Stimulated activated CD8-positive, alpha-beta memory T cell treated with anti-CD3 and anti-CD28 coated beads, Interleukin-15, amount 100 ng/mL, for 4 hours (primary cell): ENCODE results near the gene UBE2S.
"Not testable (repeated sequence)": the region's sequence is repeated elsewhere in the genome, so short reads cannot be mapped to it uniquely, and the experiment has no call there.

Experiments
- DNase-seq, 2 donors: peaks; one replicate each; pipeline ENCODE4 v3.0.0-alpha.2; 2020; ENCODE audit warnings: low read depth in 2 of 2

The UBE2S gene

DNA sequence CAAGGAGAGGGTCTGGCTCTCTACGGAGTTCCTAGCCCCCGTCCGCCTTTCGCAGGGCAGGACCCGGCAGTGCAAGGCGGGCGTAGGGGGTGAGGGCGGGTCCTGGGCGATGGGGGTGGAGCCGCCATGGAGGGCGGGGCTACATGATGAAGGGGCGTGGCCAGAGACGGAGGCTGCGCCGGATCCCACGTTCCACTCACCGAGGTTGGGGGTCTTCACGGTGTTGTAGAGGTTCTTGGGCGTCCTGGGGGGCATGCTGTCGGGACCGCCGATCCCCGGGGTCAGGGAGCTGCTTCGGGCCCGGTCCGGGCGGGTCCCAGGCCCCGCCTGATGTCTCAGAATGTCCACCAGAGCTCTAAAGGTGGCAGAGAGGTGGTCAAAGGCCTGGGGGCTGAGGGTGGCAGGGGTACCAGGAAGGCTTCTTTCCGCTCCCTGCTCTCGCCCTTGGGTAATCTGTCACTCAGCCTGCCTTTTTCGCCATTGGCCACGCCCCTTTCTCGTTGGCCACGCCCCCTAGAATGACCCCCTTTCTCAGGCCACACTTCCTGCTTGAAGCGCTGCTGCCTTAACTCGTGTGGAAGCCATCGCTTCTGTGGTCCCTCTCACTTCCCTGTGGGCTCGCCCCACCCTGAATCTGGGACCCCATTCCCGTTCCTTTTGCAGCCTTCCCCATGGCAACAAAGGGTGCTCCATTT is 33.0 kb upstream of the UBE2S start:
- no peak for DNase-seq

DNA sequence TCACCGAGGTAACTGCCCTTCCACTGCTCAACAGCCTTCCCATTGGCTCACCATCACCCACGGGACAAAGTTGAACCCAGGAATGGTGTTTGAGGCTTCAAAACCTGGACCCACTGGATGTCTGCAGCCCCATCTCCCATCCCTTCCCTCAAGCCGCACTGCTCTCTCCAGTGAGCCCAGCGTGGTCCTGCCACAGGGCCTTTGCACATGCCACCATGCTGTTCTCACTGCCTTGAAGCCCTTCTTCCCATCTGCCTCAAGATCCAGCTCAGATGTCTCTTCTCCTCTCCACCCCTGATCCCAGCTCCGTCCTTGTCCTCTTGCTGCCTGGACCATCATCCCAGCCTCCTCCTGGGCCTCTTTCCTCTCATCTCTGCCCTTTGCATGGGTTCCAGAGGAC is 31.5 kb upstream of the UBE2S start:
- DNase-seq, result no peak

DNA sequence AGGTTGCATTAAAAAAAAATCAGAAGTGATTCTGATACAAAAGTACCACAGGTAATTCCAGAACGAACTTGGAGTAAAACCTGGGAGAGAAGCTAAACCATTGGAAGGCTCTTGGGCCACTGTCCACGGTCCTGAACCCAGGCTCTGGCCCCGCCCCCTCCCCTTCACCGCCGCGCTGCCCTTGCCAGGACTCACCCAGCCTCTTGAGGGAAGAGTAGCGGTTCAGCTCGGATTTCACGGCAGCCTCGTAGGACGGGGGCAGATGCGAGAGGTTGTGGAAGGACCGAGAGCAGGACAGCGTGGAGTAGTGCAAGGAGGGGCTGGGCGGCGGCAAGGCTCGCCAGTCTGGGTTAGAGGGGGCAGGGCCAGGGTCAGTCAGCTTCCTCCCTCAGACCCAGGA is 29.8 kb upstream of the UBE2S start:
- no peak for DNase-seq

DNA sequence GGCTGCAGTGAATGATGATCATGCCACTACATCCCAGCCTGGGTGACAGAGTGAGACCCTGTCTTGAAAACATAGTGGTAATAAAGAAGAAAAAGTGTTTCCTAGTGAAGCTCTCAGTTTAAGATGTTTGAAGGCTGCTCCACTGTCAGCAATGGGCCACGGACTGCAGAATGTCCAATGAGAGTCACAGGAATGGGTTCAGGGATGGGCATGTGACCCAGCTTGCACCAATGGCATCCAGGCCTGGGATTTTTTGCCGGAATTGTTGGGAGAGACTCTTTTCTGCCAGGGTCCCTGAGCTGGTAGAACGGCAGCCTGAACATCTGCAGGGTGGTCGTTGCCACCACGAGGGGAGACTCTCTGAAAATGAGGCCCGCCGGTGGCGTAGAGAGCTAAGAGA is 29.3 kb upstream of the UBE2S start:
- DNase-seq, result no peak

DNA sequence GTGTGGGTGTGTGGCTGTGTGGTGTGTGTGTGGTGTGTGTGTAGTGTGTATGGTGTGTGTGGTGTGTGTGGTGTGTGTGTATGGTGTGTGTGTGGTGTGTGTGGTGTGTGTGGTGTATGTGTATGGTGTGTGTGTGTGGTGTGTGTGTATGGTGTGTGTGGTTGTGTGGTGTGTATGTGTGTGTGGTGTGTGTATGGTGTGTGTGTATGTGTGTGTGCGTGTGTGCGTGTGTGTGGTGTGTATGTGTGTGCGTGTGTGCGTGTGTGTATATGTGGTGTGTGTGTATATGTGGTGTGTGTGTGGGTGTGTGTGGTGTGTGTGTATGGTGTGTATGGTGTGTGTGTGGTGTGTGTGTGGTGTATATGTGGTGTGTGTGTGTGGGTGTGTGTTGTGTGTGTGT is 27.4 kb upstream of the UBE2S start:
- no peak for DNase-seq

DNA sequence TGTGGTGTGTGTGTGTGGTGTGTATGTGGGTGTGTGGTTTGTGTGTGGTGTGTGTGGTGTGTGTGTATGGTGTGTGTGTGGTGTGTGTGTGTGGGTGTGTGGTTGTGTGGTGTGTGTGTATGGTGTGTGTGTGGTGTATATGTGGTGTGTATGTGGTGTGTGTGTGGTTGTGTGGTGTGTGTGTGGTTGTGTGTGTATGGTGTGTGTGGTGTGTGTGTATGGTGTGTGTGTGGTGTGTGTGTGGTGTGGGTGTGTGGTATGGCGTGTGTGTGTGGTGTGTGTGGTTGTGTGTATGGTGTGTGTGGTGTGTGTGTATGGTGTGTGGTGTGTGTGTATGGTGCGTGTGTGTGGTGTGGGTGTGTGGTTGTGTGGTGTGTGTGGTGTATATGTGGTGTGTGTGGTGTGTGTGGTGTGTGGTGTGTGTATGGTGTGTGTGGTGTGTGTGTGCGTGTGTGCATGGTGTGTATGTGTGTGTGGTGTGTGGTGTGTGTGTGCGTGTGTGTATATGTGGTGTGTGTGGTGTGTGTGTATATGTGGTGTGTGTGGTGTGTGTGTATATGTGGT is 26.9 kb upstream of the UBE2S start:
- DNase-seq, result no peak

DNA sequence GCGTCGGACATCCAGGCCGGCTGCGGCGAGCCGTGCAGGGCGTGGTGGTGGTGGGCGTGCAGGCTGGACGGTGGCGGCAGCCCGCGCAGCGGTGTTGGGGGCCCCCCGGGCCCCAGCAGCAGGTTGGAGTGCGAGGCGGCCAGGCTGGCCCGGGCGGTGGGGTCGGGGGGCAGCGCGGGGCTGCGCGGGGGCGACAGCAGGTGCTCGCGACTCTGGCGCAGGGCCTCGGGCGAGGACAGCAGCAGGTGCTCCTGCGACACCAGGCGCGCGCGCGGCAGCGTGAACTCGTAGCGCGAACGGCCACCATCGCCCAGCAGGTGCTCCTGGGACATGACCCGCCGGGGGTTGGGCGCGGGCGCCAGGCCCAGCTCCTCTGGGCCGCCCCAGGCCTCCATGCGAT is 25.7 kb upstream of the UBE2S start:
- no peak for DNase-seq

DNA sequence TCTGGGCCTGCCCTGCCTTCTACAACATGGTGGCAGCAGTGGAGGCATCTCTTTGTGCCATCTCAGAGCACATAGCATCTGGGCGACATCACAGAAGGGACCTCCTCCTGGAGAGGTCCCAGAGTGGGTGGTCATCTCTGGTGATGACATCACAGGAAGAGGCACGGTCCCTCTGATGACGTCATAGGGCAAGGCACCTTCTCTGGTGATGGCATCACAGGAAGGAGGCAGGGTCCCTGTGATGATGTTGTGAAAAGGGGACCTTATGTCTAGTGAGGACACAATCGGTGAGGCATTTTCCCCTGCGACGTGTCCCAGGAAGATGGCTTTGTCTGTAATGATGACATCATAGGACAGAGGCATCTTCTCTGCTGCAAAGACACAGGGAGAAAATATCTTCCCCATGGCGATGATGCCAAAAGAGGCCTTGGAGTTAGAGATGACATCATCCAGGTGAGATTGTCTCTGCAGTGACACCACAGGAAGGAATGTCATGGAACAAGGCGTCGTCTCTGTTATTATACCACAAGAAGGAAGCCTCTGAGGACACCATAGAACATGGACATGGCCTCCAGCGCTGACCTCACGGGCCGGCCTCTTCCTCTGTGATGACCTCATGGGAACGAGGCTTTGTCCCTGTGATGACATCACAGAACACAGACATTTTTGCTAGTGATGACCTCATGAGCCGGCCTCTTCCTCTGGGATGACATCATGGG is 24.8 kb upstream of the UBE2S start:
- DNase-seq, result no peak

DNA sequence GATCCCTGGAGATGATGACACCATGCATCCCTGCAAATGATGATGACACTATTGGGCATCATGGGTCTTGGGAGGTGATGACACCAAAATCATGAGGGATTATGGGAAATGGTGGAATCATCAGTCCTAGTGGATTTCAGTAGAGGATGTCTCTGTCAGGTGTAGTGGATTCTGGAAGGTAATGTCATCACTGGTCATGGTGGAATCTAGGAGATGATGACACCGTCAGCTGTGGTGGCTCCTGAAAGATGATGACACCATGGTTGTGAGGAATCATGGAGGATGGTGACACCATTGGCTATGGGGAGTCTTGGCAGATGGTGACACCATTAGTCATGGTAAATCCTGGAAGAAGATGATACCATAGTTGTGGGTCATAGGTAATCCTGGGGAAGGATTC is 23.6 kb upstream of the UBE2S start:
- DNase-seq, result no peak

DNA sequence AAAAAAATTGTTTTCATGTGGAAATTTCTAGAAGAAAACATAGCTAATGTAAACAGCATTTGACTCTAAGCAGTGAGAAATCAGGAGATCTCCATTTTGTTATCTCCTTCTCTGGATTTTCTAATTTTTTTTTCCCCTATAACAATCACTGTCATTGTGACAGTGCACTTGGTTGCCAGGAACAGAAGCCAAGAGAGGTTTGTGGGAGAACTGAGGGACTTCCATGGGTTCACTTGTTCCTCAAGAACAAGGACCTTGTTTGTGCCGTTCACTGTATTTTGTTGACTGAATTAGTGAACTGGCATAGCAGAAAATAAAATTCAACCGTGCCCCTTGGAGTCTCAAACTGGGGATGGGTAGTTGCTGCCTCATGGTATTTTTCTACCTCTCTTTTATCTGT is 18.5 kb upstream of the UBE2S start:
- no peak for DNase-seq

DNA sequence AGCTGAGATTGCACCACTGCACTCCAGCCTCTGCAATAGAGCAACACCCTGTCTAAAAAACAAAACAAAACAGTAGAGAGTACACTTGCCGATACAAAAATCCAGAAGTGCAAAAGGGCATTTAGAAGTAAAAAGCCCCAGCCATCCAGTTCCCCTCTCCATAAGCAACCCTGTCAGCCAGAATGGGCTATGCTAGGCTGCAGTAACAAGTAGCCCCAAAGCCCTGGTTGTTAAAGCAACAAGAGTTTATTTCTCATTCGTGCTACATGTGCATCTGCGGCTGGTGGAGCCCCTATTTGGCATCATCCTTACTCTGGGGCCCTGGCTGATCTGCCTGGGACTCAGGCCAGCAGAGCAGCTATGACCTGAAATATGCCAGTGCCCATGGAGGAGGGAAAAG is 16.9 kb upstream of the UBE2S start:
- DNase-seq, result no peak

DNA sequence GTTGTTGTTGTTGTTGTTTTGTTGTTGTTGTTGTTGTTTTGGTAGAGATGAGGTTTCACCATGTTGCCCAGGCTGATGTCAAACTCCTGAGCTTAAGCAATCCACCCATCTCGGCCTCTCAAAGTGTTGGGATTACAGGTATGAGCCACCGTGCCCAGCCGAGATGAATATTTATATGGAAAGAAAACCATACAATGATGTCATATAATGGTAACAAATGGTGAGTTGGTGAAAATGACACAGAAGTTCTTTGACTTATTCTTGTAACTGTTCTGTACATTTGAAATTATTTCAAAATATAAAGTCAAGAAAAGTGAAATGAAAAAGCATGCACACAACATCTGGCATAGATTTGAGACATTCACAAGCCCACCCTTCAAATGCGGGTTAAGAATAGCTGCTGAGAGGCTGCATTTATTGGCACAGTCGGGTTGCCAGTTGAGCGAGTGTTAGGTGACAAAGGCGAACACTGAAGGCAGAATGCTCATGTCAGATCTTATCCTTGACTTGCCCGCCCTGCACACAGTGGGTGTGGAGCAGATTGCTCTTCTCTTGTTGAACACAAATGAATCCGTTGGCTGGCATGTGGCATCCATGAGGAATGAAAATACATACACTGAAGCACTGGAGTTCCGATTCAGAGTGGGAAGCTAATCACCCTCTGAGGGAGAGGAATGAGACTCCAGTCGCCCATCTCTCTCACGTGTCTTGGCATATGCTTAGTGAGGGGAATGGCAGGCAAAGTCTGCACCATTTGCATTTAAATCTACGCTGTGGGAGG is 15.8 kb upstream of the UBE2S start:
- DNase-seq, result no peak

DNA sequence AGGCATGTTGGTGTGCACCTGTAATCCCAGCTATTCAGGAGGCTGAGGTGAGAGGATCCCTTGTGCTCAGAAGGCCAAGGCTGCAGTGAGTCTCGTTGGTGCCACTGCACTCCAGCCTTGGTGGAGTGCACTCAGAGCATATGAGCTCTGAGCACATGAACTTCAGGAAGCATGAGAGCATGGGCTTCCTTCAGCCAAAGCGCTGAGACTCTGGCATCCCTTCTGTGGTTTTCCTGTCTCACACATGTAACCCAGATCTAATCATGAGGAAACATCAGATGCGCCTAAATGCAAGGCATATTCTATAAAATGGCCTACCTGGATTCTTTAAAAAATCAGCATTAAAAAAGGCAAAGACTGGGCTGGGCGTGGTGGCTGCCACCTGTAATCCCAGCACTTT is 13.7 kb upstream of the UBE2S start:
- DNase-seq, result not testable (repeated sequence)

DNA sequence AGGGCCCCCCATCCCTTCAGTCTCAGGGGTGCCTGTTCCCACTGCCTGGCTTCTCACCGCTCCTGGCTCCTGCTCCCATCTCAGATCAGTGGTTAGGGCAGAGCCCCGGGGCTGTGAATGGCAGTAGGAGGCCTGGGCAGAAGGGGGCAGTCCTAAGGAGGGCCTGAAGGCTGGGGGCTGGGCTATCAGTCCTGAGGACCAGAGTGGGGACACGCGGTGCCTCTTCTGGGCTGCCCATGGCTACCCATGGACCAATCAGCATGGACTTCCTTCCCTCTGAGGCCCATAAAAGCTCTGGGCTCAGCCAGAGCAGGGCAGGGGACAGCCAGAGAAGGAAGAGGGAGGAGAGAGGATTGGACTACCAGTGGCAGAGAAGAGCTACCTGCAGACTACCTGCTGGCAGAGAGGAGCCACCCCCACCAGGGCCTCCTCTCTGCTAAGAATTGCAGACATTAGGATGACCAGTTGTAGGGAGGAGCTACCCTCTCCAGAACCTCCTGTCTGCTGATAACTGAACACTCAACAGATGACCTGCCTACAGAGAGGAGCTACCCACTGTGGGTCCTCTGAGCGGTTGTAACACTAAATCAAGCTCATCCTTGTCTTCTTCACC is 12.1 kb upstream of the UBE2S start:
- DNase-seq, result no peak

DNA sequence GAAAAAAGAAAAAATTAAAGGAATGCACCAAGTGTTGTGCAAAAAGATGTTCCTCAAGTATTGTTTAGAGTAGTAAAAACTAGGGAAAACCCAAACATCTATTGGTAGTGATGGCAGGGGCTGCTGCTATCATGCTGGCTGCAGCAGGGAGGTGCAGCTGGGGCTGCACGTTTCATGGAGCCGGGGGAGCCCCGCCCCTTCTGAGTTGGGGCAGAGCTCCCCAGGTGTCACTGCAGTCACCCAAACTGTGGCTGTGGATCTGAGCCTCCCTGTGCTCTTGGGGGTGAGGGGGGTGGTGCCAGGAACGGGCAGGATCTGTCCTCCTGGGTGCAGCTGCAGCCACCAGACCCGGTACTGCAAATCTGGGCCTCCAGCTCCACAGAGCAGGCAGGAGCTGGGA is 11.5 kb upstream of the UBE2S start:
- no peak for DNase-seq

DNA sequence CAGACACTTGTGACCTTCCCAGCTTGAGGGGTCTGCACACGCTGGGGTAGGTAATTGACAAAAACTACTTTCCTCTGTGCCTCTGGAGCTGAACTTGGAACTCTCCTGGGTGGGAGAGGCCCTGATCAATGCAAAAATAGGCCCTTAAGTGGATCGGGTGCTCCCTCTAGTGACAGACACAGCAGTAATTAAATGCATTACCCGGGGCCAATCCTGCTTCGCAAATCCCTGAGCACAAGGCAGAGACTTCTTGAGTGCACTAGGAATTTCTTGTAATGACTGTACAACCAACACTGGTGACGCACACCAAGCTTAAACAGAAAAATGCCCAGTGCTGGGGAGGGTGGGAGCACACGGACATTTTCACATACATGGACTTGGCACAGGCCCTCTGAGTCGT is 10.6 kb upstream of the UBE2S start:
- peak in 1 of 2 donors; percentile 12 for DNase-seq

DNA sequence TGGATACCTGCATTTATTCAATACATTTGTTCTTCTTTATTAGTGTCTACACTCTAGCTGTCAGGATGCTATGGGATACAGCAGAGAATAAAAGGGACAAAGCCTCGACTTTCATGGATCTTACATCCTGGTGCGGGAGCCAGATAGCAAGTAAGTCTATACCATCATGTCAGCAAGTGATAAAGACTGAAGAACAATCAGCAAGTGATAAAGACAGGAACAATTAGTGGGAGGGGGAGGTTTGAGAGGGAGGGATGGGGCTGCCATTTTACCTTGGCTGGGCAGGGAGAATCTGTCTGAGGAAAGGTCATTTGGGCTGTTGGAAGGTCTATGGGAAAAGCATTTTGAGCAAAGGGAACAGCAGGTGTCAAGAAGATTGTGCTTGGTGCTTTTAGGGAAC is 2.6 kb upstream of the UBE2S start:
- DNase-seq, result no peak

DNA sequence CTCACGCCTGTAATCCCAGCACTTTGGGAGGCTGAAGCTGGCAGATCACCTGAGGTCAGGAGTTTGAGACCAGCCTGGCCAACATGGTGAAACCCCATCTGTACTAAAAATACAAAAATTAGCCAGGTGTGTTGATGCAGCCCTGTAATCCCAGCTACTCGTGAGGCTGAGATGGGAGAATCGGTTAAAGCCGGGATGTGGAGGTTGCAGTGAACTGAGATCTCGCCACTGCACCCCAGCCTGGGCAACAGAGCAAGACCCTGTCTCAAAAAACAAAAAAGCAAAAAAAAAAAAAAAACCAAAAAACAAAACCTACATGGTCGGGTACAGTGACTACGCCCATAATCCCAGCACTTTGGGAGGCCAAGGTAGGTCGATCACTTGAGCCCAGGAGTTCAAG is 1.6 kb upstream of the UBE2S start:
- DNase-seq, result not testable (repeated sequence)

DNA sequence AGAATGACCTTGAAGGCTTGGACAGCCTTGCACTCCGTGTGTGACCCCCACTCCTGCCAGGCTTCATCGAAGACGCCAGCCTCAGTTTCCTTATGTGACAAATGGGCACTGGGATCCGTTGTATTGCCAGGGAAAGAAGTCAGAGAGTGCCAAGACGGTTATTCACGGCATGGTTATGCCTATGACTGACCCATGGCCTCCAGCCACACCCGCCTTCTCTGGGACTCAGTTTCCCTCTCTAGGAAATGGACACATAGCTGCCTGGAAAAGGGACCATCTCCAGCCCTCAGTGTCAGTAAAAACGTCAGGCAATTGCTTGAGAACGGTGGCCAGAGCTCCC is 915 bp upstream of the UBE2S start:
- no peak for DNase-seq

DNA sequence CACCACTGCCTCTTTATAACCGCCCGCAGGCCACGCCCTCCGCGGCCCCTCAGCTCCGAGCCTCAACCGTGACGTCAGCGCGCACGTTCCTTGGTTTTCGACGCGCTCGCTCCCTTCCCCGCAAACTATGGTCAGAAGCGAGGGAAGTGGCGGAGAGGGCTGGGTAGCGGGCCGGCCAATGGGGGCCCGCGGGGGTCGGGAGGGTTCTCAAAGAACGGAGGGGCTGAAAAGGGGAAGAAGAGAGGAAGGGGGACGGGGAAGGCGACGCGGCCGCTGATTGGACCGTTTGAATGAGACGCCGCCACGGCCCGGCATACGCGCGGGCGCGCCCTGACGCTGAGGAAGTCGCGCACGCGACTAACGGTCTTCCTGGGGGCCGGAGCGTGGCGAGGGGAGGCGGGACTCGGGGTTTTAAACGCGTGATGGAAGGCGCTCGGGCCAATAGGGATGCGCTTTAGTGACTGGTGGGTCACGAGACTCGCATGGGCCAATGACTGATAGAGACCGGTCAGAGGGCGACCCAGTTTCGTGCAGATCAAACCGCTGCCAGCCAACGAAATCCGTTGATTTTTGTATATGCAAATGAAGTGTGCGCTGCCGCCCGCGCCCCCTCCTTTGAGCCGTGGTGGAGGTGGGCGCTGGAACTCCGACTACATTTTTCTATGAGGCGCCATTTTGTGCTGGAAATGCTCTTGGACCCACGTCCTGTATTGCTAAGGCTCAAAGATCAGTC is 378 bp upstream of the UBE2S start:
- peak; percentile 94 for DNase-seq

DNA sequence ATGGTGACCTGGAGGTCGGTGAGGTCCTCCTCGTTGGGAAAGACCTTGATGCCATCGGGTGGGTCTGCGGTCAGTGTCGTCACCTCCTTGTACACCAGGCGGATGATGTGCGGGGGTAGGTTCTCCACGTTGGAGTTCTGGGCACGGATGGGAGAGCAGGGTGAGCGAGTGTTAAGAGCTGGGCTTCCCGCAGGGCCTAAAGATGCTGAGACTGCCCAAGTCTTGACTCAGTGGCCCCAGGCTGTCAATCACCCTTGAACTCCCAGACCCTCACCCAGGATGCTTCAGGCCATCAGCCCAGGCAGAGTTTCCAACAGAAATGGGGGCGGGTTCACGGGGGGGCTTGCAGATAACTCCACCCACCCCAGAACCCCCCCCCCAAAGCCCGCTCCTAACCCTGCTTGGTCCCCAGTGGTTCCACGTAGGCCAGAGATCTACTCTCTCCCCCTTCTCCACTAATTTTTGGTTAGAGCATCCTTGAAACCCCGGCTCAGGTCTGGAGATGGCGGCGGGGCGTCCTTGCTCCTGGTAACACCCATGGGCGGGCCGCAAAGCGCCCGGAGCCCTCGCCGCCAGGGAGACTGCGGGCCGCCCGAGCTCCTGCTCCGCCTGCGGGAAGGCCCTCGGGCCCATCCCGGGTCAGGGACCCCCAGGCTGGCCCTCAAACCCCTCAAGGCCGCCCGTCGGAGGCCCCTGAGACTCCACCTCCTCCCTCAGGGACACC is 600 bp downstream of the UBE2S start:
- no peak for DNase-seq
